Measurements from ENCODE around the gene ZKSCAN4. TPM values are rescaled to one million over a fixed set of nuclear protein-coding genes. Genes with fewer than 3 reads are reported as not detected.

ZKSCAN4 gene
- total RNA-seq, 1 experiment from 2014 or later, result 5.5 TPM

- peak overlapping the region; percentile 95 for H3K4me3 Mint-ChIP-seq (ENCODE audit: unreplicated experiment)
- H3K27me3 Mint-ChIP-seq (ENCODE audit: insufficient read depth, unreplicated experiment), result no peaks in the 10 kb centered on the region
- H3K36me3 Mint-ChIP-seq (ENCODE audit: insufficient read depth, unreplicated experiment), result peaks cover 20% of the 10 kb centered on the region
- H3K4me1 ChIP-seq, result peaks cover 4% of the 10 kb centered on the region; the same call in 1 of the 2 replicates
- peak in 1 of 2 experiments; percentile 25 for DNase-seq
- ChIA-PET CTCF (interaction anchor here (1.0 kb wide), 2 partner anchors 104 to 147 kb away, joined by 5 read pairs; no protein-coding TSS in a partner anchor), POLR2A (interaction anchor here (1.0 to 1.2 kb wide), 2 partner anchors 15 to 132 kb away, joined by 3 to 7 read pairs; partner anchors contain the start of gene ZSCAN26)
- H3K4me3 ChIP-seq (ENCODE audit: low read depth, low read length), result peak overlapping the region; percentile 71
- BruUV-seq (replicated peaks), result TSS peak; percentile 34
- H3K9me3 ChIP-seq, result no peaks in the 10 kb centered on the region
- H3K27me3 ChIP-seq (replicated peaks; ENCODE audit: control insufficient read depth, insufficient read depth, low read length), result no peaks in the 10 kb centered on the region
- intact Hi-C loops (cut with micrococcal nuclease; ENCODE audit: unreplicated experiment), result loop anchor here (1.0 kb wide), 5 partner anchors 16 to 132 kb away; partner anchors contain the start of genes PGBD1, ZSCAN26 and ZSCAN9
- peaks cover 8% of the 10 kb centered on the region for H3K4me1 Mint-ChIP-seq (ENCODE audit: low read depth, unreplicated experiment)
- H3K9me3 Mint-ChIP-seq (ENCODE audit: unreplicated experiment), result no peaks in the 10 kb centered on the region
- no peak for TF ChIP-seq CTCF (IDR thresholded peaks at IDR 0.05; ENCODE audit: insufficient read depth in 1 of 2, low read depth in 1 of 2, low read length in 1 of 2, severe bottlenecking in 1 of 2, unreplicated experiment in 1 of 2)
- no peaks in the 10 kb centered on the region for H3K36me3 ChIP-seq (ENCODE audit: control insufficient read depth, insufficient read depth, low read length)
- H3K27ac Mint-ChIP-seq (ENCODE audit: unreplicated experiment), result peak overlapping the region; percentile 82
Measured at GRCh38 chr6:28251661-28252008, 434 bp downstream of the ZKSCAN4 start.

- Histone ChIP-seq H3K4me3 (ENCODE audit: low read depth, low read length) (peak overlapping the region; percentile 71), H3K27me3 (replicated peaks; ENCODE audit: control insufficient read depth, insufficient read depth, low read length) (no peaks in the 10 kb centered on the region), H3K9me3 (no peaks in the 10 kb centered on the region), H3K36me3 (ENCODE audit: control insufficient read depth, insufficient read depth, low read length) (no peaks in the 10 kb centered on the region), H3K4me1 (peaks cover 4% of the 10 kb centered on the region; the same call in 1 of the 2 replicates)
- intact Hi-C loops (cut with micrococcal nuclease; ENCODE audit: unreplicated experiment), result no loop called here
- no peaks in the 10 kb centered on the region for H3K27me3 Mint-ChIP-seq (ENCODE audit: insufficient read depth, unreplicated experiment)
- peaks cover 28% of the 10 kb centered on the region for H3K36me3 Mint-ChIP-seq (ENCODE audit: insufficient read depth, unreplicated experiment)
- peaks cover 8% of the 10 kb centered on the region for H3K4me1 Mint-ChIP-seq (ENCODE audit: low read depth, unreplicated experiment)
- no peak for DNase-seq
- H3K9me3 Mint-ChIP-seq (ENCODE audit: unreplicated experiment), result no peaks in the 10 kb centered on the region
- no TSS peak for BruUV-seq (replicated peaks)
- H3K27ac Mint-ChIP-seq (ENCODE audit: unreplicated experiment), result no peak overlapping the region
- TF ChIP-seq CTCF (IDR thresholded peaks at IDR 0.05; ENCODE audit: insufficient read depth in 1 of 2, low read depth in 1 of 2, low read length in 1 of 2, severe bottlenecking in 1 of 2, unreplicated experiment in 1 of 2), result no peak
- CTCF ChIA-PET, result no interaction called here
- peak overlapping the region; percentile 95 for H3K4me3 Mint-ChIP-seq (ENCODE audit: unreplicated experiment)
- POLR2A ChIA-PET, result no interaction called here
Measured at GRCh38 chr6:28250747-28251146, 1.3 kb downstream of the ZKSCAN4 start.

DNA sequence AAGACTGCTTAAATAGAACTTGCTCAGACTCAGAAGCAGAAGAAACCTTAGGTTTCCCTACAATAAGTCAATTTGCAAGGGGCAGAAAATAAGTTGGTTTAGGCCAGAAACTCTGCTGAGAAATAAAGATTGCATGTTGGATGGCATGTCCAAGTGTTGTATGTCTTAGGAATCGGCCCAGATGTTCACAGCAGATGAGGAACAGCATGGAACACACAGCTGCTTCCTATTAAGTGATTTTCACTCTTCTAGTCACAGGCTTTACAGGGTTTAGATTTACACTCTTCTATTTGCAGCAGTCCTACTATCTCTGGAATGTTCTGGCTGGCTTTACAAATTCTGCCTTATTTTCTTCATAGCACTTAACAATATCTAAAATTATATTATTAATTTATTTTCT is 3.2 kb downstream of the ZKSCAN4 start:
- Mint-ChIP-seq H3K27me3 (ENCODE audit: insufficient read depth, unreplicated experiment) (no peaks in the 10 kb centered on the region), H3K9me3 (ENCODE audit: unreplicated experiment) (no peaks in the 10 kb centered on the region), H3K36me3 (ENCODE audit: insufficient read depth, unreplicated experiment) (peaks cover 29% of the 10 kb centered on the region), H3K27ac (ENCODE audit: unreplicated experiment) (no peak overlapping the region), H3K4me1 (ENCODE audit: low read depth, unreplicated experiment) (peaks cover 8% of the 10 kb centered on the region), H3K4me3 (ENCODE audit: unreplicated experiment) (no peak overlapping the region)
- no TSS peak for BruUV-seq (replicated peaks)
- intact Hi-C loops (cut with micrococcal nuclease; ENCODE audit: unreplicated experiment), result no loop called here
- TF ChIP-seq CTCF (IDR thresholded peaks at IDR 0.05; ENCODE audit: insufficient read depth in 1 of 2, low read depth in 1 of 2, low read length in 1 of 2, severe bottlenecking in 1 of 2, unreplicated experiment in 1 of 2), result no peak
- no peaks in the 10 kb centered on the region for H3K9me3 ChIP-seq
- CTCF ChIA-PET, result no interaction called here
- H3K4me1 ChIP-seq, result peaks cover 4% of the 10 kb centered on the region; the same call in 1 of the 2 replicates
- no peaks in the 10 kb centered on the region for H3K27me3 ChIP-seq (replicated peaks; ENCODE audit: control insufficient read depth, insufficient read depth, low read length)
- H3K4me3 ChIP-seq (ENCODE audit: low read depth, low read length), result no peak overlapping the region
- no peak for DNase-seq
- H3K36me3 ChIP-seq (ENCODE audit: control insufficient read depth, insufficient read depth, low read length), result no peaks in the 10 kb centered on the region
- POLR2A ChIA-PET, result no interaction called here

Measured in Caco-2 (cell line).